ENCODE results near the gene SEMA5A. TPM values are rescaled to one million over a fixed set of nuclear protein-coding genes. Genes with fewer than 3 reads are reported as not detected.

Gene SEMA5A
- total and polyA plus RNA-seq, 8 donors = 18.2 to 29.5 (median 20.8) TPM

DNA sequence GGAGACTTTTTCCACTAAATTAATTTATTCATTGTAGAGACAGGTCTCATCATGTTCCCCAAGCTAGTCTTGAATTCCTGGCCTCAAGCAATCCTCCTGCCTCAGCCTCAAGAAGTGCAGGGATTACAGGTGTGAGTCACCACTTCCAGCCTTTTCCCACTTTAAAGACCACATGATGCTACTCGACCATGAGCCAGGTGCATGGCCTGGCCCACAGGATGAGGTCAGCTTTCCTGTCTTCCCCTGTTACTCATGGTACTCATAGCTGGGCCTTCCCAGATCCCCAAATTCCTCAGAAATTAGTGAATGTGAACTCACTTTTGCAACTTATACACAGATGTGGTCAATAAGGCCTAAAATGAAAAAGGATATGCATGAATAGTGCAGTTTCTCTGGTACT lies 395.9 kb downstream of the SEMA5A start:
- TF ChIP-seq, protein P1, sequence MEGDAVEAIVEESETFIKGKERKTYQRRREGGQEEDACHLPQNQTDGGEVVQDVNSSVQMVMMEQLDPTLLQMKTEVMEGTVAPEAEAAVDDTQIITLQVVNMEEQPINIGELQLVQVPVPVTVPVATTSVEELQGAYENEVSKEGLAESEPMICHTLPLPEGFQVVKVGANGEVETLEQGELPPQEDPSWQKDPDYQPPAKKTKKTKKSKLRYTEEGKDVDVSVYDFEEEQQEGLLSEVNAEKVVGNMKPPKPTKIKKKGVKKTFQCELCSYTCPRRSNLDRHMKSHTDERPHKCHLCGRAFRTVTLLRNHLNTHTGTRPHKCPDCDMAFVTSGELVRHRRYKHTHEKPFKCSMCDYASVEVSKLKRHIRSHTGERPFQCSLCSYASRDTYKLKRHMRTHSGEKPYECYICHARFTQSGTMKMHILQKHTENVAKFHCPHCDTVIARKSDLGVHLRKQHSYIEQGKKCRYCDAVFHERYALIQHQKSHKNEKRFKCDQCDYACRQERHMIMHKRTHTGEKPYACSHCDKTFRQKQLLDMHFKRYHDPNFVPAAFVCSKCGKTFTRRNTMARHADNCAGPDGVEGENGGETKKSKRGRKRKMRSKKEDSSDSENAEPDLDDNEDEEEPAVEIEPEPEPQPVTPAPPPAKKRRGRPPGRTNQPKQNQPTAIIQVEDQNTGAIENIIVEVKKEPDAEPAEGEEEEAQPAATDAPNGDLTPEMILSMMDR (IDR thresholded peaks at IDR 0.05) = no peak
- peaks cover 0 to 3% of the 10 kb centered on the region in 2 donors for H3K9me3 ChIP-seq
- DNase-seq (no peak), ATAC-seq (no peak)
- no peak overlapping the region for H3K27ac ChIP-seq
- no peak overlapping the region for H3K4me3 ChIP-seq
- intact Hi-C loops (cut with DNase I) = no loop called here
- H3K36me3 ChIP-seq = no peaks in the 10 kb centered on the region
- no peaks in the 10 kb centered on the region for H3K27me3 ChIP-seq
- H3K4me1 ChIP-seq = no peaks in the 10 kb centered on the region

DNA sequence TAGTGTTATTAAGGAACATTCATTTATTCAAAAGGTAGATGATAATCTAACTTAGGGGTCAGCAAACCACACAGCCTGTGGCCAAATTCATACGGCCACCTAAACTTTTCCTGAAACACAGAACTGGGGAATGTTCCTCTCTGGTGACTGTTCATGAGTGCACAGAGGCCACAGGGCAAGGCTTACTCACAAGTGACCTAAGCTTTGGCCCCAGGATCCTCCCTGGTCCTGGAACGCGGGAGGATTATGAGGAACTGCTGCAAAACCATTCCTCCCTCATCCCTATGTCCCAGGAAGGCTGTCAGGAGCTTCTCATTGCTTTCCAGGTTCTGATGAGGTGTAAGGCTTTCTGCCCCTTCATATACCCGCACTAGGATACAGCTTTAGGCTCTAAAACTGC lies 397.6 kb downstream of the SEMA5A start:
- intact Hi-C loops (cut with DNase I) = no loop called here

DNA sequence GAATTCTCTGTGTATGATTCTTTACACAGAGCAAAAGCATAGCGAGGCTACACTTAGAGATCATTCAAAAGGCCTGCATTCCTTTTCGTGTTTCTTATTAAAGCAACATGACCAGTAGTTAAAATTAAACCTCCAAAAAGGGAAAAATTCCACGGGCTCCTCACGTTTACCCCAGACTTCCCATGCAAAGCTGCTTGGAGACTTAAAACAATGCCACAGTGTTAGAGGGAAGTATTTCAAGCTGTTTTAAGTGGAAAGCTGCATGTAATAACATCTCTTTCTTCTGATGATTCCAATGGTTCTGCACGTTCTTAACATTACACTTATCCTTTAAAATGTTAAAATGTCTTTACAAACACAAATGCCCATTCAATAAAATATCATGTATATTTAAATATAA lies 405.2 kb downstream of the SEMA5A start:
- no peak overlapping the region for H3K4me3 ChIP-seq
- intact Hi-C loops (cut with DNase I) = no loop called here
- no peaks in the 10 kb centered on the region for H3K4me1 ChIP-seq
- ATAC-seq (no peak), DNase-seq (no peak)
- no peaks in the 10 kb centered on the region for H3K27me3 ChIP-seq
- peaks cover 0 to 6% of the 10 kb centered on the region in 2 donors for H3K9me3 ChIP-seq
- no peaks in the 10 kb centered on the region for H3K36me3 ChIP-seq
- H3K27ac ChIP-seq = no peak overlapping the region
- TF ChIP-seq, protein P1 (IDR thresholded peaks at IDR 0.05) = no peak

More for the DNA sequence above, 397.6 kb downstream of the SEMA5A start:
- no peak overlapping the region for H3K27ac ChIP-seq
- no peaks in the 10 kb centered on the region for H3K36me3 ChIP-seq
- H3K9me3 ChIP-seq = peaks cover 0 to 6% of the 10 kb centered on the region in 2 donors
- no peak overlapping the region for H3K4me3 ChIP-seq
- H3K4me1 ChIP-seq = no peaks in the 10 kb centered on the region
- TF ChIP-seq, protein P1 (IDR thresholded peaks at IDR 0.05) = no peak
- ATAC-seq (no peak), DNase-seq (no peak)
- H3K27me3 ChIP-seq = no peaks in the 10 kb centered on the region

DNA sequence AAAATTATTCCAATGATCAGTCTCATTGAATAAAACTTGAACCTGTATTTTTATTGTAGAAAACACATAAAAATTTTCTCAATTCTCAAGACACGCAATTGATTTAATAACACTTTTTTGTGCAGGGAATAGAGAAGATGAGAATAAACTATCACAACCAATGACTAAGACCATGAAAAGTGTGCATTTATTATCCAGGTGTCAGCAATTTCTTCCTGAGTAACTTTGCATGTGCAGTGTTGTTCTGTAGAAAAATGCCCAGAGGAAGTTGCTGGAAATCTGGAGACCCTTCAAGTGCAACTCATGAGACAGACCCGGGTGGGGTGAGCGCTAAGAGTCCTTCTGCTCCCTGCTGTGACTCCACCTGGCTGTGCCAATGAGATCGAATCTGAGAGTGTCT lies 405.7 kb downstream of the SEMA5A start:
- ATAC-seq (no peak), DNase-seq (no peak)
- intact Hi-C loops (cut with DNase I) = no loop called here
- Histone ChIP-seq H3K4me3 (no peak overlapping the region), H3K36me3 (no peaks in the 10 kb centered on the region), H3K27me3 (no peaks in the 10 kb centered on the region), H3K9me3 (peaks cover 0 to 4% of the 10 kb centered on the region in 2 donors), H3K27ac (no peak overlapping the region), H3K4me1 (no peaks in the 10 kb centered on the region)
- TF ChIP-seq, protein P1 (IDR thresholded peaks at IDR 0.05) = no peak

DNA sequence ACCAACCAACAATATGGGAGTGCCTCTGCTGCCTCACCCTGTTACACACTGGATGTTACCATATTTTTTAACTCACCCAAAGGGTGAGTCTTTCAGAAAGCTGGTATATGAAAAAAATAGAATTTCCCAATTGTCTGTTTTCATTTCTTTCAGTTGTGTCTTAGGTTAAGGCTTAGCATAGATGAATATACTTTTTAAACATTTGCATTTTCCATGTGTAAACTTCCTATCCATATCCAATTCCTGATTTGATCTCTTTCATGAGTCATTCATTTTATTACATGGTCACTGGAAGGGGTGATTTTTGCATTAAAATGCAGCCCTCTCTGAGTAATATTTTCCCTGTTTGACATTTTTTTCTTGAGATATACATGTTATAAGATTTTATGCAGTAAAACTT lies 406.5 kb downstream of the SEMA5A start:
- intact Hi-C loops (cut with DNase I) = no loop called here
- no peak for DNase-seq

More for the DNA sequence above, 406.5 kb downstream of the SEMA5A start:
- Histone ChIP-seq H3K36me3 (no peaks in the 10 kb centered on the region), H3K27ac (no peak overlapping the region), H3K4me3 (no peak overlapping the region), H3K9me3 (no peaks in the 10 kb centered on the region), H3K4me1 (no peaks in the 10 kb centered on the region), H3K27me3 (no peaks in the 10 kb centered on the region)
- TF ChIP-seq, protein P1 (IDR thresholded peaks at IDR 0.05) = no peak
- no peak for ATAC-seq
